H1 (cell line): ENCODE measurements around the gene PDGFB. TPM values are rescaled to one million over a fixed set of nuclear protein-coding genes. Genes with fewer than 3 reads are reported as not detected.

Experiments
- polyA plus RNA-seq, 7 experiments: library from polyadenylated mRNA; depleted of rRNA in 3 of 7; stranded (reverse) in 5 of 7; unstranded in 2 of 7; fragments of >200 nt in 5 of 7; fragments of 200-250 nt in 2 of 7; gene quantifications; 1 replicate in 5 of 7; 2 replicates in 1 of 7; 4 replicates in 1 of 7; pipeline versions ENCODE4 v1.2.1 to v1.2.3, GENCODE V29; 2011 to 2013; ENCODE audit warnings: missing spikeins in 2 of 7, mixed read lengths in 2 of 7
- total RNA-seq: library from RNA; stranded (reverse); fragmentation: NEBNext Ultra II Directional; extraction: Animal tissue kit (Norgen Biotek cat#: 25700); gene quantifications from 2 replicates; pipeline ENCODE4 v1.2.1, GENCODE V29; 2021

Gene PDGFB
- total and polyA plus RNA-seq, 2 of the 8 experiments (the other 6 are each of a cell fraction or from before 2014, with no cell fraction given): 3.9 to 8.5 TPM

Other genes starting within 250 kb of the PDGFB start
- gene APOBEC3C, start 230.7 kb downstream of the PDGFB start, total RNA-seq: 23.3 and 23.7 TPM in 2 replicates
- gene APOBEC3C, start 230.7 kb downstream of the PDGFB start, polyA plus RNA-seq (2011; rRNA removed): 20.3 and 22.8 TPM in 2 replicates
- 5.5 and 7.2 TPM in 2 replicates for gene APOBEC3D, start 223.9 kb downstream of the PDGFB start, total RNA-seq
- 2.2 and 4.3 TPM in 2 replicates for gene APOBEC3D, start 223.9 kb downstream of the PDGFB start, polyA plus RNA-seq (2011; rRNA removed)
- 7.3 and 9.7 TPM in 2 replicates for gene APOBEC3F, start 204.1 kb downstream of the PDGFB start, total RNA-seq
- 4.0 and 5.5 TPM in 2 replicates for gene APOBEC3F, start 204.1 kb downstream of the PDGFB start, polyA plus RNA-seq (2011; rRNA removed)
- gene APOBEC3G, start 167.7 kb downstream of the PDGFB start, total RNA-seq: 0.94 and 2.0 TPM in 2 replicates
- 1.7 and 2.5 TPM in 2 replicates for gene APOBEC3G, start 167.7 kb downstream of the PDGFB start, polyA plus RNA-seq (2011; rRNA removed)
- gene APOBEC3H, start 147.7 kb downstream of the PDGFB start, total RNA-seq: 0.47 and 0.48 TPM in 2 replicates
- 0.52 and 0.56 TPM in 2 replicates for gene APOBEC3H, start 147.7 kb downstream of the PDGFB start, polyA plus RNA-seq (2011; rRNA removed)
- 8.7 TPM in 2 replicates for gene CBX7, start 92.3 kb downstream of the PDGFB start, total RNA-seq
- gene CBX7, start 92.3 kb downstream of the PDGFB start, polyA plus RNA-seq (2011; rRNA removed): 6.9 and 12.3 TPM in 2 replicates
- gene RPL3, start 74.6 kb upstream of the PDGFB start, total RNA-seq: 2,801 and 2,865 TPM in 2 replicates
- 5,362 and 5,466 TPM in 2 replicates for gene RPL3, start 74.6 kb upstream of the PDGFB start, polyA plus RNA-seq (2011; rRNA removed)
- gene SYNGR1, start 105.0 kb upstream of the PDGFB start, total RNA-seq: 32.5 and 32.7 TPM in 2 replicates
- gene SYNGR1, start 105.0 kb upstream of the PDGFB start, polyA plus RNA-seq (2011; rRNA removed): 84.7 and 98.9 TPM in 2 replicates
- 23.1 and 26.1 TPM in 2 replicates for gene TAB1, start 154.8 kb upstream of the PDGFB start, total RNA-seq
- 38.0 and 77.1 TPM in 2 replicates for gene TAB1, start 154.8 kb upstream of the PDGFB start, polyA plus RNA-seq (2011; rRNA removed)
- 8.5 and 9.2 TPM in 2 replicates for gene MGAT3, start 212.0 kb upstream of the PDGFB start, total RNA-seq
- gene MGAT3, start 212.0 kb upstream of the PDGFB start, polyA plus RNA-seq (2011; rRNA removed): 4.3 and 6.3 TPM in 2 replicates